OCI-LY1 (cell line): Measurements from ENCODE around the gene STS.

ENCODE experiments used
- H2AFZ ChIP-seq: fragments of 200-600 bp; sonication (generic), shearing (Covaris generic); 2 replicates; pipeline ENCODE4 v1.6.0; 2014; ENCODE audit warnings: antibody characterized with exemption, mild to moderate bottlenecking, low read length
- H3F3A ChIP-seq: fragments of 200-600 bp; sonication (generic), shearing (Covaris generic); 2 replicates; pipeline ENCODE4 v1.6.0; 2014; ENCODE audit warnings: mild to moderate bottlenecking, antibody characterized with exemption, low read length, moderate library complexity; ENCODE audit not compliant: insufficient read depth
- H3K27ac ChIP-seq: fragments of 200-600 bp; sonication (generic); 2 replicates; pipeline ENCODE4 v1.5.1; 2014; ENCODE audit warnings: low read length, mixed run types, mild to moderate bottlenecking, low read depth; ENCODE audit not compliant: poor library complexity, severe bottlenecking
- H3K27me3 ChIP-seq: fragments of 200-600 bp; sonication (generic); 2 replicates; pipeline ENCODE4 v1.6.0; 2014; ENCODE audit warnings: antibody characterized with exemption, mild to moderate bottlenecking, low read length, moderate library complexity; ENCODE audit not compliant: insufficient read depth
- H3K36me3 ChIP-seq: fragments of 200-600 bp; sonication (generic); 2 replicates; pipeline ENCODE4 v1.6.1; 2014; ENCODE audit warnings: mild to moderate bottlenecking, antibody characterized with exemption, low read length, moderate library complexity, mixed read lengths; ENCODE audit not compliant: insufficient read depth
- H3K4me1 ChIP-seq: fragments of 200-600 bp; sonication (generic); 2 replicates; pipeline ENCODE4 v1.5.1; 2014; ENCODE audit warnings: mild to moderate bottlenecking, low read length, moderate library complexity; ENCODE audit not compliant: insufficient read depth, severe bottlenecking
- H3K4me2 ChIP-seq: fragments of 200-600 bp; sonication (generic), shearing (Covaris generic); 2 replicates; pipeline ENCODE4 v1.6.1; 2014; ENCODE audit warnings: low read length
- H3K4me3 ChIP-seq: fragments of 200-600 bp; sonication (generic); 2 replicates; pipeline ENCODE4 v1.5.1; 2014; ENCODE audit warnings: low read length, low read depth, mild to moderate bottlenecking, mixed read lengths; ENCODE audit not compliant: poor library complexity, severe bottlenecking
- H3K79me2 ChIP-seq: fragments of 200-600 bp; shearing (Covaris generic); 2 replicates; pipeline ENCODE4 v1.6.1; 2016; ENCODE audit warnings: mixed run types, low read length, mixed read lengths; ENCODE audit not compliant: insufficient read depth
- H3K9ac ChIP-seq: fragments of 200-600 bp; sonication (generic), shearing (Covaris generic); 2 replicates; pipeline ENCODE4 v1.6.1; 2014; ENCODE audit warnings: mild to moderate bottlenecking, low read length, mixed read lengths
- H3K9me2 ChIP-seq: fragments of 200-600 bp; sonication (generic), shearing (Covaris generic); 2 replicates; pipeline ENCODE4 v1.6.1; 2014; ENCODE audit warnings: low read depth, mild to moderate bottlenecking, low read length, mixed read lengths
- H3K9me3 ChIP-seq: fragments of 200-600 bp; shearing (Covaris generic); 2 replicates; pipeline ENCODE4 v1.6.1; 2014; ENCODE audit warnings: low read length, mixed read lengths
- H4K20me1 ChIP-seq: fragments of 200-600 bp; sonication (generic), shearing (Covaris generic); 2 replicates; pipeline ENCODE4 v1.6.0; 2016; ENCODE audit warnings: mild to moderate bottlenecking, low read length; ENCODE audit not compliant: insufficient read depth
- EZH2 ChIP-seq: fragments of 200-600 bp; sonication (generic), shearing (Covaris generic); IDR thresholded peaks from 2 replicates; pipeline ENCODE4 v1.8.0; 2017; ENCODE audit warnings: borderline replicate concordance, mixed run types, mild to moderate bottlenecking, antibody characterized with exemption, low read length, moderate library complexity, mixed read lengths
- TF ChIP-seq, protein P1 (sequence below): fragments of 200-600 bp; sonication (generic), shearing (Covaris generic); IDR thresholded peaks from 2 replicates; pipeline ENCODE4 v1.5.1; 2017; ENCODE audit warnings: mild to moderate bottlenecking, antibody characterized with exemption, low read length, moderate library complexity, mixed read lengths

Gene STS

DNA sequence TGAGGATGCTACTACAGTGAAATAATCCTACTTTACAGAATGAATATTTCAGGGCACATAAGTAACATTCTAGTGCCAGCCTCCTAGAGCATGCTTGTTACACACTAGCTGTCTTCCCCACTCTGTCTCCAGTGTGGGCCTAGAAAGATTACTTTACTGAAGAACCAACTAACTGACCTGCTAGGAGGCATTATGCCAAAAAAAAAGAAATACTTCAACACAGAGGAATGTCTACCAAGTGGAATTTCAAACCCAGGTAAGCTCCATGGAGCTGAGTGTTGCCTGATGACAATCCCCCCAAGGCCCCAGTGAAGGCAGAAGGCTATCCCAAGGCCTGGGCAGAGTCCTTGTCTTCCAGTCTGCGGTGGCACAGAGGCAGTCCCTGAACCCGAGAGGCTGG lies 40.9 kb upstream of the STS start:
- Histone ChIP-seq H3K27me3 (no peaks in the 10 kb centered on the region), H3K9me3 (no peaks in the 10 kb centered on the region), H3K9ac (peak overlapping the region; percentile 13; the same call in 1 of the 2 replicates), H3K9me2 (no peaks in the 10 kb centered on the region), H3K27ac (peak overlapping the region; percentile 100), H3K4me2 (peak overlapping the region; percentile 12; the same call in 1 of the 2 replicates), H3F3A (no peaks in the 10 kb centered on the region; the same call in 1 of the 2 replicates), H3K4me1 (peaks cover 71% of the 10 kb centered on the region), H3K79me2 (peaks cover 7% of the 10 kb centered on the region; the same call in 1 of the 2 replicates), H4K20me1 (no peaks in the 10 kb centered on the region), H3K4me3 (no peak overlapping the region), H2AFZ (no peak overlapping the region), H3K36me3 (peaks cover 23% of the 10 kb centered on the region)
- TF ChIP-seq EZH2, result no peak
- TF ChIP-seq, protein P1, sequence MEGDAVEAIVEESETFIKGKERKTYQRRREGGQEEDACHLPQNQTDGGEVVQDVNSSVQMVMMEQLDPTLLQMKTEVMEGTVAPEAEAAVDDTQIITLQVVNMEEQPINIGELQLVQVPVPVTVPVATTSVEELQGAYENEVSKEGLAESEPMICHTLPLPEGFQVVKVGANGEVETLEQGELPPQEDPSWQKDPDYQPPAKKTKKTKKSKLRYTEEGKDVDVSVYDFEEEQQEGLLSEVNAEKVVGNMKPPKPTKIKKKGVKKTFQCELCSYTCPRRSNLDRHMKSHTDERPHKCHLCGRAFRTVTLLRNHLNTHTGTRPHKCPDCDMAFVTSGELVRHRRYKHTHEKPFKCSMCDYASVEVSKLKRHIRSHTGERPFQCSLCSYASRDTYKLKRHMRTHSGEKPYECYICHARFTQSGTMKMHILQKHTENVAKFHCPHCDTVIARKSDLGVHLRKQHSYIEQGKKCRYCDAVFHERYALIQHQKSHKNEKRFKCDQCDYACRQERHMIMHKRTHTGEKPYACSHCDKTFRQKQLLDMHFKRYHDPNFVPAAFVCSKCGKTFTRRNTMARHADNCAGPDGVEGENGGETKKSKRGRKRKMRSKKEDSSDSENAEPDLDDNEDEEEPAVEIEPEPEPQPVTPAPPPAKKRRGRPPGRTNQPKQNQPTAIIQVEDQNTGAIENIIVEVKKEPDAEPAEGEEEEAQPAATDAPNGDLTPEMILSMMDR, result no peak

DNA sequence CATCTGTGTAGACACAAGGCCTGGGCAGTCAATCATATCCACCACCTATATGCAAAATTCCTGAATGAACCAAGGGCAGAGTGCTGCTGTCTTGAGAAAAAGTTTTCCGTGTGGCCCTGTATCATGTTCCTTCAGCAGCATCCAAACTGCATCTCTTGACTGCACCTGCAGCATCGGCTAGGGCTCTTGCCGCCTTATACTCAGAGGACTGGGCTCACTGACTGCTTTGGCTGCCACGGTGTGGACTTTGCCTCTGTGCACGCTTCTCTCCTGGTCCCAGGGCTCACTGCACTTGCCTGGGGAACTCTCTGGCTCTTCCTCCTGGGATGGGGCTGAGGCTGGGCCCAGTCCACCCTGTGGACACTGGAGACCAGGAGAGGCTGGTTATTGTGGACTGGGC lies 39.5 kb upstream of the STS start:
- peaks cover 26% of the 10 kb centered on the region for H3K36me3 ChIP-seq
- no peak overlapping the region for H2AFZ ChIP-seq
- H3F3A ChIP-seq, result no peaks in the 10 kb centered on the region; the same call in 1 of the 2 replicates
- H3K9me3 ChIP-seq, result no peaks in the 10 kb centered on the region
- no peaks in the 10 kb centered on the region for H4K20me1 ChIP-seq
- H3K4me2 ChIP-seq, result peak overlapping the region; percentile 73
- H3K27ac ChIP-seq, result peak overlapping the region; percentile 100
- H3K79me2 ChIP-seq, result peaks cover 4% of the 10 kb centered on the region; the same call in 1 of the 2 replicates
- TF ChIP-seq EZH2, result no peak
- TF ChIP-seq, protein P1, result no peak
- peak overlapping the region; percentile 90 for H3K9ac ChIP-seq
- H3K4me1 ChIP-seq, result peaks cover 79% of the 10 kb centered on the region
- H3K4me3 ChIP-seq, result peak overlapping the region; percentile 43
- H3K9me2 ChIP-seq, result no peaks in the 10 kb centered on the region
- no peaks in the 10 kb centered on the region for H3K27me3 ChIP-seq

DNA sequence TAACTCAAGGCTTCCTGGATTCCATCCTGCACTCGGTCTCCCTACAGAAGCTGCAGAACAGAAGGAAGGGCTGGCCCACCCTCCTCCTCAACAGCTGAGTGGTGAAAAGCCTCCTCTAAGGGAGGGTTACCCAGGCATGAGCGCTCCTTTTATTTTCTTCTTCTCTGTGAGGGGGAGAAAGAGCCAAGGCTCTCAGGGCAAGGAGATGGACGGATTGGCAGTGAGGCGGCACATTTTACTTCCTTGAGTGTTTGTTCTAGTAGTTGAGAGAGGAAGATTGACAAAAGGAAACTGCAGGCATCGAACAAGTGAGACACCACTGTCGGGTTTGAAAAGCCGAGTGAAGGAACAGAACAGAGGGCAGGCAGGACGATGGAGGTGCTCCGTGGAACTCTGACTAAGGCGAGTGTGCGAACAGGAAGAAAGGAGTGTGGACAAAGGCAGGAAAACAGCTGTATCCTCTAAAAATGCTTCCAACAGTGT lies 38.4 kb upstream of the STS start:
- no peaks in the 10 kb centered on the region for H3K9me2 ChIP-seq
- no peak for TF ChIP-seq EZH2
- H3K4me3 ChIP-seq, result peak overlapping the region; percentile 43
- peaks cover 81% of the 10 kb centered on the region for H3K4me1 ChIP-seq
- peak overlapping the region; percentile 73 for H3K4me2 ChIP-seq
- H3K9me3 ChIP-seq, result no peaks in the 10 kb centered on the region
- H2AFZ ChIP-seq, result no peak overlapping the region
- H3K79me2 ChIP-seq, result no peaks in the 10 kb centered on the region; the same call in 1 of the 2 replicates
- H3F3A ChIP-seq, result no peaks in the 10 kb centered on the region; the same call in 1 of the 2 replicates
- peaks cover 15% of the 10 kb centered on the region for H3K36me3 ChIP-seq
- H4K20me1 ChIP-seq, result no peaks in the 10 kb centered on the region
- peak overlapping the region; percentile 100 for H3K27ac ChIP-seq
- H3K9ac ChIP-seq, result peak overlapping the region; percentile 90
- no peaks in the 10 kb centered on the region for H3K27me3 ChIP-seq
